Panc1 (cell line): Measurements from ENCODE around the gene ASCC3. TPM values are rescaled to one million over a fixed set of nuclear protein-coding genes. Genes with fewer than 3 reads are reported as not detected.
A peak's percentile ranks its signal among the peaks of the same experiment; 100 is the strongest.

Experiments
- ATAC-seq: fragments of 200-7000 bp; cut with Tn5 transposase; 2 replicates; pipeline ENCODE4 v1.9.1; 2020; ENCODE audit warnings: mild to moderate bottlenecking, moderate library complexity
- Bru-seq: library from RNA; stranded (reverse); fragments of 400-500 nt; gene quantifications from one replicate; lab custom pipeline; 2021; lab: Mats Ljungman, UMichigan
- BruChase-seq, 2 experiments: library from RNA; stranded (reverse); fragments of 400-500 nt; gene quantifications; one replicate each; lab custom pipeline; 2021; lab: Mats Ljungman, UMichigan
- BruUV-seq: library from RNA; stranded (reverse); fragments of 400-500 nt; replicated peaks from 2 replicates; lab custom pipeline; 2021; lab: Mats Ljungman, UMichigan
- CTCF ChIA-PET: fragments of 300-600 bp; sonication (Branson Sonifier 250); formaldehyde crosslinking; loops from one replicate; lab custom pipeline; 2022; ENCODE audit warnings: antibody characterized with exemption; lab: Charles Lee
- POLR2A ChIA-PET: fragments of 300-600 bp; sonication (Branson Sonifier 250); formaldehyde crosslinking; loops from one replicate; lab custom pipeline; 2022; ENCODE audit warnings: antibody characterized with exemption; lab: Charles Lee
- DNase-seq: peaks from one replicate; pipeline ENCODE4 v3.0.0-alpha.2; 2010; ENCODE audit warnings: low read depth, low spot score
- H3K27ac ChIP-seq: 2 replicates; pipeline ENCODE4 v1.5.1; 2011; ENCODE audit warnings: mild to moderate bottlenecking, low read length, inconsistent platforms
- H3K27me3 ChIP-seq: fragments of 200-500 bp; sonication (Bioruptor generic); 2 replicates; pipeline ENCODE4 v1.6.0; 2014; ENCODE audit warnings: low read length, inconsistent platforms; ENCODE audit not compliant: control insufficient read depth, insufficient read depth
- H3K36me3 ChIP-seq: fragments of 200-500 bp; sonication (Bioruptor generic); 2 replicates; pipeline ENCODE4 v1.5.1; 2014; ENCODE audit warnings: inconsistent platforms, mild to moderate bottlenecking, low read length, moderate library complexity; ENCODE audit not compliant: control insufficient read depth, insufficient read depth
- H3K4me1 ChIP-seq: 2 replicates; pipeline ENCODE4 v1.5.1; 2011; ENCODE audit warnings: inconsistent platforms, mild to moderate bottlenecking, low read length, moderate library complexity; ENCODE audit not compliant: control insufficient read depth, insufficient read depth
- H3K4me3 ChIP-seq, 2 experiments: 2 replicates each; pipeline ENCODE4 v1.5.1; 2011 to 2012; ENCODE audit warnings: low read depth in 2 of 2, low read length in 2 of 2, mild to moderate bottlenecking in 2 of 2, inconsistent platforms in 1 of 2, moderate library complexity in 1 of 2
- H3K9me3 ChIP-seq: fragments of 200-500 bp; sonication (Bioruptor generic); 2 replicates; pipeline ENCODE4 v1.5.1; 2014; ENCODE audit warnings: low read depth, mild to moderate bottlenecking, inconsistent platforms, low read length, moderate library complexity; ENCODE audit not compliant: control insufficient read depth, insufficient read depth
- CTCF ChIP-seq: fragments of 450-650 bp; IDR thresholded peaks from 2 replicates; pipeline ENCODE4 v1.5.1; 2017; ENCODE audit warnings: mild to moderate bottlenecking
- POLR2AphosphoS5 ChIP-seq: IDR thresholded peaks from 2 replicates; pipeline ENCODE4 v1.6.1; 2012; ENCODE audit warnings: mild to moderate bottlenecking, low read depth, low read length, moderate library complexity
- REST ChIP-seq, 2 experiments: IDR thresholded peaks; 2 replicates each; pipeline ENCODE4 v1.6.1; 2011 to 2012; ENCODE audit warnings: low read depth in 2 of 2, control low read depth in 1 of 2, low read length in 1 of 2, mild to moderate bottlenecking in 1 of 2, moderate library complexity in 1 of 2; ENCODE audit not compliant: insufficient read depth in 1 of 2
- SIN3A ChIP-seq: IDR thresholded peaks from 2 replicates; pipeline ENCODE4 v1.6.1; 2012; ENCODE audit warnings: low read depth, mild to moderate bottlenecking, low read length, moderate library complexity, borderline replicate concordance; ENCODE audit not compliant: insufficient read depth
- TCF7L2 ChIP-seq: IDR thresholded peaks from 2 replicates; pipeline ENCODE4 v1.6.1; 2011; ENCODE audit warnings: mild to moderate bottlenecking, low read depth, low read length, inconsistent platforms
- in situ Hi-C: cut with HindIII; loops from 2 replicates; pipeline ENCODE4 v1.10.0; 2016; ENCODE audit warnings: low sequenced_read_pairs, low pct_unique_long_range_greater_than_20kb
- intact Hi-C: fragments of 100-400 bp; cut with micrococcal nuclease; formaldehyde crosslinking; loops from one replicate; pipeline ENCODE4 v1.10.0; 2022; ENCODE audit not compliant: unreplicated experiment
- long read RNA-seq: library from polyadenylated mRNA; unstranded; transcript quantifications from one replicate; pipeline ENCODE4 v2.0.0, GENCODE V29; 2021; ENCODE audit not compliant: unreplicated experiment
- polyA plus RNA-seq: library from polyadenylated mRNA; unstranded; fragments of >200 nt; gene quantifications from one replicate; pipeline ENCODE4 v1.2.1, GENCODE V29; 2012; ENCODE audit warnings: missing spikeins; ENCODE audit not compliant: insufficient read length
- total RNA-seq: library from RNA; stranded (reverse); gene quantifications from one replicate; pipeline ENCODE4 v1.2.1, GENCODE V29; 2021; ENCODE audit not compliant: unreplicated experiment

Gene ASCC3
- total RNA-seq (46.9 TPM), Bru-seq, nascent RNA (percentile 91 among the genes with signal in this experiment), BruChase-seq, experiment 1, labeled RNA remaining after a 2-hour chase (percentile 74 among the genes with signal in this experiment), BruChase-seq, experiment 2, labeled RNA remaining after a 6-hour chase (percentile 75 among the genes with signal in this experiment)
- polyA plus RNA-seq = 19.8 TPM
- long read RNA-seq, transcript ASCC3-203 (4 exons, 3,433 nt) = major isoform, 5 of 29 reads
- long read RNA-seq, partial matches to known transcripts = 18 of 29 reads
- long read RNA-seq, other reads (novel, unspliced or antisense) = 6 of 29 reads

DNA sequence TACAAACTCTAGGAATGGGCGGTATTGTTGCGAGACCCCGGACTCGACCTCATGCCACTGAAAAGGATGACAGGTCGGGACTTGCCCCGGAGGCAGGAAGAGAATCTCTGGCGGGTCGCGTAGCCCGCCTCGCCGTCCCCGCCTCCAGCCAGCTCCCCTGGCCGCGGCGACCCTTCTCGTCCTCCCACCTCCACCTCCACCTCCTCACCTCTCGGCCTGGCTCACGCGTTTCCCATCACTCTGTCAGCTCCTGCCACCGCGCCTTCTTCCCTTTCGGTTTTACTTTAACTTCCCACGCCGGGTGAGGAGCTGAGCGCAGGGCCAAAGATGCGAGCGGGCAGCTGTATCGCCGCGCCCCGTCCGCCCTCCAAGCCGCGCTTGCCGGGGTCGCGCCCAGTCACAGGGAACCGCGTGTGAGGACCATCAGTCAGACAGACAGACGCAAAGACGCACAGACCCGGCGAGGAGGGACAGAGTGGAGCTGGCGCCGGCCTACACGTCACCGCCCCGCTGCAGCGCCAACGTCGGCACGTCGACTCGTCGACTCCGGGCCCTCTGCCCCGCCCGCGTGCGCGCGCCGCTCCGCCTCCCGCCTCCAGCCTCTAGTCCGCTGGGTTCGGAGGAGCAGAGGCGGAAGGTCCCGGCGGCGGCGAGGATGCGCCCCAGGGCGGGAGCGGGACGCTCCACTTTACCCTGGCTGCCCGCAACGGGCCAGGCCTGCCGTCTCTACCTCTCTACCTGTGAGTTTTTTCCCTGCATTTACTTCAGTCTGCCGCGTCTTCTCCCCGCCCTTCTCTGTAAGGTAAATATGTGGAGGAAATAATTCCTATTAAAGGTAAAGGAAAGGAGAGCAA lies at the start of gene ASCC3:
Gene ASCC3, minus strand, starts transcription at position 477 of the 854 bp plus-strand sequence. CDS start 13,332 bp downstream, outside the sequence.
- intact Hi-C loops = no loop called here
- Histone ChIP-seq H3K36me3 (no peaks in the 10 kb centered on the region), H3K9me3 (no peaks in the 10 kb centered on the region), H3K27ac (peak within 1 kb of the TSS; percentile 98), H3K4me3 (peak within 1 kb of the TSS; percentile 59 to 80), H3K4me1 (peaks cover 27% of the 10 kb centered on the region), H3K27me3 (no peaks in the 10 kb centered on the region)
- no TSS peak for BruUV-seq
- TF ChIP-seq SIN3A (no peak), POLR2AphosphoS5 (peak; percentile 87)
- ChIA-PET POLR2A (no interaction called here), CTCF (no interaction called here)
- in situ Hi-C loops = no loop called here
- DNase-seq (peak; percentile 43), ATAC-seq (peak; percentile 100)

GRCh38 chr6:100925749-100926148 lies 44.6 kb upstream of the ASCC3 start:
- intact Hi-C loops = no loop called here
- no peak for TF ChIP-seq SIN3A
- no peak for TF ChIP-seq CTCF
- TF ChIP-seq POLR2AphosphoS5 = no peak
- no peak for TF ChIP-seq TCF7L2
- no peaks in the 10 kb centered on the region for H3K36me3 ChIP-seq
- POLR2A ChIA-PET = no interaction called here
- no TSS peak for BruUV-seq
- in situ Hi-C loops = no loop called here
- CTCF ChIA-PET = no interaction called here
- H3K4me1 ChIP-seq = no peaks in the 10 kb centered on the region
- H3K4me3 ChIP-seq = no peak overlapping the region
- H3K27me3 ChIP-seq = no peaks in the 10 kb centered on the region
- H3K9me3 ChIP-seq = no peaks in the 10 kb centered on the region
- no peak overlapping the region for H3K27ac ChIP-seq
- DNase-seq (no peak), ATAC-seq (no peak)

DNA sequence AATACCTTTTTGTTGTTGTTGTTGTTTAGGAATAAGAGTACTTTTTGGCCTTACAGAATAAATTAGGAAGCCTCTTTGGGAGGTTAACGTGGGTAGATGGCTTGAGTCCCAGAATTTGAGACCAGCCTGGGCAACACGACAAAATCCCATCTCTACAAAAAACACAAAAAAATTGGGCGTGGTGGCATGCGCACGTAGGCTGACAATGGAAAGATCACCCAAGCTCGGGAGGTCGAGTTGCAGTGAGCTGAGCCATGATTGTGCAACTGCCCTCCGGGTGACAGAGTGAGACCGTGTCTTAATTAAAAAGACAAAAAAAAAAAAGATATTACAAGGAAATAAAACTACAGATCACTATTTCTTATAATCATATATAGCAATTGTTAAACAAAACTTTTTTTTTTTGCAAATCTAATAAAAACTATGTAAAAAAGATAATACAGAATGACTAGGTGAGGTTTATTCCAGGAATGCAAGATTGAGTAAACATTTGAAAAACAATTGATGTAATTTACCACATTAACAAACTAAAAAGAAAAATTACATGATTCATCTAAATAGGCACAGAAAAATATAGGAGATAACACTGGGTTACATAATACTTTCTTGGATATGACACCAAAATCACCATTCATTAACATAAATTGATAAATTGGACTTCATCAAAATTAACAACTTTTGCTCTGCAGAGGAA lies 43.6 kb upstream of the ASCC3 start:
- in situ Hi-C loops = no loop called here
- no peak for TF ChIP-seq SIN3A
- TF ChIP-seq POLR2AphosphoS5 = no peak
- TF ChIP-seq REST (IDR thresholded peaks at IDR 0.05; ENCODE audit: insufficient read depth in 1 of 2, low read depth in 2 of 2, low read length in 1 of 2) = no peak
- TF ChIP-seq TCF7L2 = no peak
- TF ChIP-seq CTCF = no peak
- ATAC-seq = no peak
- no peak for DNase-seq
- CTCF ChIA-PET = no interaction called here
- Histone ChIP-seq H3K27me3 (no peaks in the 10 kb centered on the region), H3K9me3 (no peaks in the 10 kb centered on the region), H3K4me3 (no peak overlapping the region), H3K4me1 (no peaks in the 10 kb centered on the region), H3K27ac (no peak overlapping the region), H3K36me3 (no peaks in the 10 kb centered on the region)
- no TSS peak for BruUV-seq
- intact Hi-C loops = no loop called here
- POLR2A ChIA-PET = no interaction called here
